H1 (cell line): ENCODE measurements around the gene ERO1A.

Source experiments
- CEBPB ChIP-seq: IDR thresholded peaks from 2 replicates; pipeline ENCODE4 v1.6.1; 2012; ENCODE audit warnings: low read depth, low read length
- CHD2 ChIP-seq: IDR thresholded peaks from 2 replicates; pipeline ENCODE4 v1.6.1; 2012; ENCODE audit warnings: low read length, improper control_type of control experiment
- EGR1 ChIP-seq: IDR thresholded peaks from 2 replicates; pipeline ENCODE4 v1.6.1; 2011; ENCODE audit warnings: low read depth, low read length, borderline replicate concordance
- EZH2 ChIP-seq: fragments of 200-600 bp; sonication (generic); IDR thresholded peaks from 2 replicates; pipeline ENCODE4 v1.7.1; 2012; ENCODE audit warnings: low read depth, mild to moderate bottlenecking, moderate library complexity, low read length, inconsistent platforms; ENCODE audit not compliant: severe bottlenecking
- POLR2A ChIP-seq, 2 experiments: IDR thresholded peaks; 1 replicate in 1 of 2; 2 replicates in 1 of 2; pipeline ENCODE4 v1.6.1; 2011; ENCODE audit warnings: low read depth in 2 of 2, low read length in 2 of 2, mild to moderate bottlenecking in 2 of 2; ENCODE audit errors: control extremely low read depth in 1 of 2
- RXRA ChIP-seq: IDR thresholded peaks from 2 replicates; pipeline ENCODE4 v1.6.1; 2011; ENCODE audit warnings: low read depth, mild to moderate bottlenecking, low read length, moderate library complexity; ENCODE audit not compliant: insufficient read depth

- TF ChIP-seq RXRA (no peak), EGR1 (no peak), POLR2A (IDR thresholded peaks at IDR 0.05; ENCODE audit: control extremely low read depth in 1 of 2, low read depth in 2 of 2, low read length in 2 of 2) (no peak), CHD2 (no peak), CEBPB (no peak), EZH2 (no peak)
Observed at GRCh38 chr14:52602131-52602530, 93.2 kb downstream of the ERO1A start.
